ENCODE measurements around the gene MAP3K14.

DNA sequence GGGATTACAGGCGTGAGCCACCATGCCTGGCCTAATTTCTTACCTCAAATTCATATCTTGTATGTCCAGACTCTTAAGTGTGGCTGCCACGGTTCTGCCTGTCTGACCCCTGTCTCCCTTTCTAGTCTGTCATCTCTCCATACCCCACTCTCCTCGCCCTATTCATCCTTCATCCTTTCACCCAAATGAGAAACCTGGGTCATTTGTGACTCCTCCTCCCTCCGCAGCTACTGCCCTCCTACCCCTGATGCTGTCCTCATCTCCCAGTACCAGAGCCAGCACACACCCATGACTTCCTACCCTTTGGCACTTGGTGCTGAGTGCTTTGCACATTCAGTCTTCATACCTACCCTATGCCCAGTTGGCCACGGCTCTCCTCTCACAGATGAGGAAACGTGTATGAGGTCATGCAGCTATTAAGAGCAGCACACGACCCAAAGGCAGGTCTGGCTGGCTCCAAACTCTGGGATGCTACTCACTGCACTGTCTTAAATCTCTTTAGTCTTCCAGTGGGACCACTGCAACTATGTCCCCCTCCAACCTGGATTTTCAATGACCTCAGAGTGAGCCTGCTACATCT is 56.5 kb downstream of the MAP3K14 start:
- TF ChIP-seq POLR2A (IDR thresholded peaks at IDR 0.05) = no peak
- TF ChIP-seq, protein P1, sequence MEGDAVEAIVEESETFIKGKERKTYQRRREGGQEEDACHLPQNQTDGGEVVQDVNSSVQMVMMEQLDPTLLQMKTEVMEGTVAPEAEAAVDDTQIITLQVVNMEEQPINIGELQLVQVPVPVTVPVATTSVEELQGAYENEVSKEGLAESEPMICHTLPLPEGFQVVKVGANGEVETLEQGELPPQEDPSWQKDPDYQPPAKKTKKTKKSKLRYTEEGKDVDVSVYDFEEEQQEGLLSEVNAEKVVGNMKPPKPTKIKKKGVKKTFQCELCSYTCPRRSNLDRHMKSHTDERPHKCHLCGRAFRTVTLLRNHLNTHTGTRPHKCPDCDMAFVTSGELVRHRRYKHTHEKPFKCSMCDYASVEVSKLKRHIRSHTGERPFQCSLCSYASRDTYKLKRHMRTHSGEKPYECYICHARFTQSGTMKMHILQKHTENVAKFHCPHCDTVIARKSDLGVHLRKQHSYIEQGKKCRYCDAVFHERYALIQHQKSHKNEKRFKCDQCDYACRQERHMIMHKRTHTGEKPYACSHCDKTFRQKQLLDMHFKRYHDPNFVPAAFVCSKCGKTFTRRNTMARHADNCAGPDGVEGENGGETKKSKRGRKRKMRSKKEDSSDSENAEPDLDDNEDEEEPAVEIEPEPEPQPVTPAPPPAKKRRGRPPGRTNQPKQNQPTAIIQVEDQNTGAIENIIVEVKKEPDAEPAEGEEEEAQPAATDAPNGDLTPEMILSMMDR (IDR thresholded peaks at IDR 0.05) = no peak

Data from esophagus squamous epithelium (tissue), 4 donors.